Right atrium auricular region (tissue), 2 donors: ENCODE measurements around the gene NLRP5. TPM values are rescaled to one million over a fixed set of nuclear protein-coding genes. Genes with fewer than 3 reads are reported as not detected.

Experiments used
- total RNA-seq, 2 donors: library from RNA; depleted of rRNA; stranded (reverse); fragments of >200 nt; gene quantifications; one replicate each; pipeline ENCODE4 v1.1.0, GENCODE V29; 2016

Gene NLRP5
- total RNA-seq, 2 donors from 2014 or later: not detected

Other genes with a start within 250 kb of the NLRP5 start
- gene NLRP9, start 248.4 kb upstream of the NLRP5 start, total RNA-seq: not detected
- gene RFPL4A, start 227.7 kb upstream of the NLRP5 start, total RNA-seq: not detected
- gene RFPL4AL1, start 217.7 kb upstream of the NLRP5 start, total RNA-seq: not detected
- not detected for gene NLRP11, start 154.8 kb upstream of the NLRP5 start, total RNA-seq
- gene NLRP4, start 150.2 kb upstream of the NLRP5 start, total RNA-seq: not detected
- gene NLRP13, start 54.4 kb upstream of the NLRP5 start, total RNA-seq: not detected
- not detected for gene NLRP8, start 38.9 kb upstream of the NLRP5 start, total RNA-seq
- gene ZNF787, start 134.5 kb downstream of the NLRP5 start, total RNA-seq: 10 to 100 TPM in 1 of 2 donors, 1 to 10 TPM in 1; 6.0 to 11.8 TPM
- 10 to 100 TPM; 26.1 to 30.9 TPM for gene ZNF444, start 154.5 kb downstream of the NLRP5 start, total RNA-seq
- gene GALP, start 189.2 kb downstream of the NLRP5 start, total RNA-seq: not detected
- gene ZSCAN5B, start 211.0 kb downstream of the NLRP5 start, total RNA-seq: not detected
- not detected for gene ZSCAN5C, start 215.5 kb downstream of the NLRP5 start, total RNA-seq